Lower leg skin (tissue), 3 donors: ENCODE results near the gene CAV1.

Experiments
- CTCF ChIP-seq, 3 donors: fragments of 450-650 bp; IDR thresholded peaks; one replicate each; pipeline ENCODE4 v1.5.1; 2016; ENCODE audit warnings: antibody characterized with exemption in 3 of 3, mild to moderate bottlenecking in 3 of 3, moderate library complexity in 2 of 3
- POLR2A ChIP-seq, 2 donors: fragments of 450-650 bp; IDR thresholded peaks; one replicate each; pipeline ENCODE4 v1.6.1; 2016 to 2017; ENCODE audit warnings: antibody characterized with exemption in 2 of 2, mild to moderate bottlenecking in 1 of 2, moderate library complexity in 1 of 2

GRCh38 chr7:116592445-116592844 is 67.6 kb downstream of the CAV1 start:
- TF ChIP-seq CTCF (IDR thresholded peaks at IDR 0.05) (no peak), POLR2A (IDR thresholded peaks at IDR 0.05) (no peak)
